Right renal pelvis (tissue), 4 donors: ENCODE data around the gene SUGCT. TPM values are rescaled to one million over a fixed set of nuclear protein-coding genes. Genes with fewer than 3 reads are reported as not detected.
"Not testable (repeated sequence)": the region's sequence is repeated elsewhere in the genome, so short reads cannot be mapped to it uniquely, and the experiment has no call there.

Experiments used
- DNase-seq, 4 donors: peaks; one replicate each; pipeline ENCODE4 v3.0.0-alpha.2; 2013; ENCODE audit warnings: low read depth in 4 of 4, low spot score in 3 of 4, missing footprints in 1 of 4
- polyA plus RNA-seq, 4 donors: library from polyadenylated mRNA; unstranded; fragments of 120-200 nt; gene quantifications; one replicate each; pipeline ENCODE4 v1.2.1, GENCODE V29; 2013; ENCODE audit not compliant: insufficient read length in 4 of 4

Gene SUGCT
- polyA plus RNA-seq, 4 donors = 12.1 to 17.6 (median 15.0) TPM

GRCh38 chr7:40602351-40602750 lies 467.5 kb downstream of the SUGCT start:
- not testable (repeated sequence) for DNase-seq

- DNase-seq = no peak
Measured at GRCh38 chr7:40604601-40605438, 470.0 kb downstream of the SUGCT start.

- DNase-seq = no peak
Measured at GRCh38 chr7:40608321-40609075, 473.7 kb downstream of the SUGCT start.

GRCh38 chr7:40610461-40610860 lies 475.7 kb downstream of the SUGCT start:
- DNase-seq = no peak

GRCh38 chr7:40611095-40611871 lies 476.5 kb downstream of the SUGCT start:
- no peak for DNase-seq

GRCh38 chr7:40612298-40612697 lies 477.5 kb downstream of the SUGCT start:
- DNase-seq = no peak

GRCh38 chr7:40619647-40620046 lies 484.8 kb downstream of the SUGCT start:
- no peak for DNase-seq

GRCh38 chr7:40621592-40621998 lies 486.8 kb downstream of the SUGCT start:
- no peak for DNase-seq

- DNase-seq = no peak
Measured at GRCh38 chr7:40622941-40623501, 488.2 kb downstream of the SUGCT start.

GRCh38 chr7:40623863-40624262 lies 489.1 kb downstream of the SUGCT start:
- no peak for DNase-seq

- DNase-seq = not testable (repeated sequence)
Measured at GRCh38 chr7:40627361-40627760, 492.6 kb downstream of the SUGCT start.

GRCh38 chr7:40629891-40630290 lies 495.1 kb downstream of the SUGCT start:
- no peak for DNase-seq

- no peak for DNase-seq
Measured at GRCh38 chr7:40634118-40634517, 499.3 kb downstream of the SUGCT start.

GRCh38 chr7:40638545-40639320 lies 503.9 kb downstream of the SUGCT start:
- DNase-seq = no peak

GRCh38 chr7:40640566-40640965 lies 505.8 kb downstream of the SUGCT start:
- DNase-seq = no peak

GRCh38 chr7:40641701-40642100 lies 506.9 kb downstream of the SUGCT start:
- DNase-seq = no peak

- no peak for DNase-seq
Measured at GRCh38 chr7:40643664-40644063, 508.9 kb downstream of the SUGCT start.

- no peak for DNase-seq
Measured at GRCh38 chr7:40644454-40645188, 509.8 kb downstream of the SUGCT start.

- DNase-seq = no peak
Measured at GRCh38 chr7:40645197-40645596, 510.4 kb downstream of the SUGCT start.
